BE2C (cell line): ENCODE results near the gene ZNF491.

ENCODE experiments used
- DNase-seq: peaks from one replicate; pipeline ENCODE4 v3.0.0-alpha.2; 2020
- H3K27me3 ChIP-seq: fragments of 250-450 bp; sonication (Bioruptor Pico); 2 replicates; pipeline ENCODE4 v1.5.1; 2020; ENCODE audit warnings: mild to moderate bottlenecking
- H3K36me3 ChIP-seq: fragments of 250-450 bp; sonication (Bioruptor Pico); 2 replicates; pipeline ENCODE4 v1.5.1; 2020; ENCODE audit warnings: mild to moderate bottlenecking
- H3K4me1 ChIP-seq: fragments of 250-450 bp; sonication (Bioruptor Pico); 2 replicates; pipeline ENCODE4 v1.5.1; 2020
- H3K4me3 ChIP-seq: 2 replicates; pipeline ENCODE4 v1.5.1; 2011; ENCODE audit warnings: low read depth, low read length
- H3K9me3 ChIP-seq: fragments of 250-450 bp; sonication (Bioruptor Pico); 2 replicates; pipeline ENCODE4 v1.5.1; 2020
- CTCF ChIP-seq: IDR thresholded peaks from 2 replicates; pipeline ENCODE4 v1.5.1; 2012; ENCODE audit warnings: mild to moderate bottlenecking, low read depth, low read length

ZNF491 gene

GRCh38 chr19:11797491-11797890, 832 bp upstream of the ZNF491 start:
- peak overlapping the region; percentile 78 for H3K4me3 ChIP-seq
- no peaks in the 10 kb centered on the region for H3K9me3 ChIP-seq
- peak; percentile 94 for TF ChIP-seq CTCF
- H3K4me1 ChIP-seq: peaks cover 6% of the 10 kb centered on the region
- no peaks in the 10 kb centered on the region; the same call in 1 of the 2 replicates for H3K36me3 ChIP-seq
- peak; percentile 93 for DNase-seq
- H3K27me3 ChIP-seq: no peaks in the 10 kb centered on the region

GRCh38 chr19:11806354-11807098, 8.2 kb downstream of the ZNF491 start:
- no peaks in the 10 kb centered on the region for H3K4me1 ChIP-seq
- H3K4me3 ChIP-seq: no peak overlapping the region
- no peaks in the 10 kb centered on the region; the same call in 1 of the 2 replicates for H3K36me3 ChIP-seq
- no peak for DNase-seq
- H3K27me3 ChIP-seq: no peaks in the 10 kb centered on the region
- TF ChIP-seq CTCF: no peak
- peaks cover 8% of the 10 kb centered on the region for H3K9me3 ChIP-seq

- Histone ChIP-seq H3K36me3 (no peaks in the 10 kb centered on the region; the same call in 1 of the 2 replicates), H3K4me3 (no peak overlapping the region), H3K4me1 (no peaks in the 10 kb centered on the region), H3K27me3 (no peaks in the 10 kb centered on the region), H3K9me3 (peaks cover 8% of the 10 kb centered on the region)
- no peak for TF ChIP-seq CTCF
- no peak for DNase-seq
These were observed 8.7 kb downstream of the ZNF491 start for GRCh38 chr19:11807099-11807380.

GRCh38 chr19:11813703-11814028, 15.3 kb downstream of the ZNF491 start:
- Histone ChIP-seq H3K4me1 (no peaks in the 10 kb centered on the region), H3K4me3 (peak overlapping the region; percentile 94), H3K27me3 (no peaks in the 10 kb centered on the region), H3K36me3 (no peaks in the 10 kb centered on the region; the same call in none of the 2 replicates), H3K9me3 (no peaks in the 10 kb centered on the region)
- TF ChIP-seq CTCF: no peak
- no peak for DNase-seq

- Histone ChIP-seq H3K36me3 (peaks cover 3% of the 10 kb centered on the region), H3K27me3 (no peaks in the 10 kb centered on the region), H3K4me3 (peak within 1 kb of the TSS; percentile 94), H3K4me1 (no peaks in the 10 kb centered on the region), H3K9me3 (no peaks in the 10 kb centered on the region)
- peak; percentile 97 for DNase-seq
- no peak for TF ChIP-seq CTCF
These were observed 15.8 kb downstream of the ZNF491 start, which contains the start of gene ZNF440 for GRCh38 chr19:11814029-11814699. TSS of gene ZNF440 (plus strand) at chr19:11814273. CDS start at chr19:11814448, 175 bp downstream.

- DNase-seq: peak; percentile 13
- H3K4me1 ChIP-seq: no peaks in the 10 kb centered on the region
- H3K27me3 ChIP-seq: no peaks in the 10 kb centered on the region
- H3K9me3 ChIP-seq: no peaks in the 10 kb centered on the region
- no peak for TF ChIP-seq CTCF
- peaks cover 6% of the 10 kb centered on the region for H3K36me3 ChIP-seq
- peak overlapping the region; percentile 94 for H3K4me3 ChIP-seq
These were observed 16.3 kb downstream of the ZNF491 start for GRCh38 chr19:11814700-11815035.
